PC-3 (cell line): ENCODE data around the gene PKN1. TPM values are rescaled to one million over a fixed set of nuclear protein-coding genes. Genes with fewer than 3 reads are reported as not detected.

ENCODE experiments used
- ATAC-seq: fragments of 200-7000 bp; cut with Tn5 transposase; 2 replicates; pipeline ENCODE4 v1.9.1; 2020; ENCODE audit warnings: mild to moderate bottlenecking, moderate library complexity
- BruUV-seq: library from RNA; stranded (reverse); fragments of 400-500 nt; replicated peaks from 2 replicates; lab custom pipeline; 2021; lab: Mats Ljungman, UMichigan
- CTCF ChIA-PET: fragments of 300-600 bp; sonication (Branson Sonifier 250); formaldehyde crosslinking; loops from one replicate; lab custom pipeline; 2022; ENCODE audit warnings: antibody characterized with exemption; lab: Charles Lee
- POLR2A ChIA-PET: fragments of 300-600 bp; sonication (Branson Sonifier 250); formaldehyde crosslinking; loops from one replicate; lab custom pipeline; 2022; ENCODE audit warnings: antibody characterized with exemption; ENCODE audit not compliant: unreplicated experiment; lab: Charles Lee
- DNase-seq: peaks from one replicate; pipeline ENCODE4 v3.0.0-alpha.2; 2015
- H2AFZ ChIP-seq: fragments of 300-600 bp; sonication (generic); 2 replicates; pipeline ENCODE4 v1.6.0; 2016; ENCODE audit warnings: antibody characterized with exemption, low read length
- H3F3A ChIP-seq: fragments of 300-600 bp; sonication (generic); one replicate; pipeline ENCODE4 v1.6.0; 2017; ENCODE audit warnings: antibody characterized with exemption, low read length, control low read depth, mild to moderate bottlenecking; ENCODE audit not compliant: unreplicated experiment
- H3K27ac ChIP-seq: fragments of 300-600 bp; sonication (generic); 2 replicates; pipeline ENCODE4 v1.5.1; 2016; ENCODE audit warnings: mild to moderate bottlenecking, low read length
- H3K27me3 ChIP-seq: fragments of 300-600 bp; sonication (generic); 2 replicates; pipeline ENCODE4 v1.6.1; 2016; ENCODE audit warnings: low read length, mixed read lengths
- H3K36me3 ChIP-seq: fragments of 300-600 bp; sonication (generic); 2 replicates; pipeline ENCODE4 v1.6.1; 2016; ENCODE audit warnings: low read depth, mixed run types, low read length, mixed read lengths
- H3K4me1 ChIP-seq: fragments of 300-600 bp; sonication (generic); 2 replicates; pipeline ENCODE4 v1.5.1; 2016; ENCODE audit warnings: low read length; ENCODE audit not compliant: insufficient read depth
- H3K4me2 ChIP-seq: fragments of 300-600 bp; sonication (generic); 2 replicates; pipeline ENCODE4 v1.6.0; 2016; ENCODE audit warnings: low read length
- H3K4me3 ChIP-seq: fragments of 300-600 bp; sonication (generic); 2 replicates; pipeline ENCODE4 v1.5.1; 2016; ENCODE audit warnings: mild to moderate bottlenecking, low read length, mixed read lengths
- H3K79me2 ChIP-seq: fragments of 300-600 bp; sonication (generic); 2 replicates; pipeline ENCODE4 v1.6.1; 2017; ENCODE audit warnings: low read length, mixed read lengths
- H3K9ac ChIP-seq: fragments of 300-600 bp; sonication (generic); 2 replicates; pipeline ENCODE4 v1.6.0; 2016; ENCODE audit warnings: mild to moderate bottlenecking, low read length
- H3K9me2 ChIP-seq: fragments of 300-600 bp; sonication (generic); replicated peaks from 2 replicates; pipeline ENCODE4 v1.6.1; 2016; ENCODE audit warnings: mixed run types, low read length, mixed read lengths
- H3K9me3 ChIP-seq: fragments of 300-600 bp; sonication (generic); 2 replicates; pipeline ENCODE4 v1.6.1; 2016; ENCODE audit warnings: low read length, mixed read lengths
- H4K20me1 ChIP-seq: fragments of 300-600 bp; sonication (generic); 2 replicates; pipeline ENCODE4 v1.6.1; 2016; ENCODE audit warnings: low read length, mixed read lengths
- EZH2 ChIP-seq: fragments of 300-600 bp; sonication (generic); IDR thresholded peaks from one replicate; pipeline ENCODE4 v1.6.1; 2017; ENCODE audit warnings: antibody characterized with exemption, mild to moderate bottlenecking, low read length; ENCODE audit not compliant: unreplicated experiment
- EZH2phosphoT487 ChIP-seq: fragments of 300-600 bp; sonication (generic); IDR thresholded peaks from 2 replicates; pipeline ENCODE4 v1.6.1; 2018; ENCODE audit warnings: mild to moderate bottlenecking, antibody characterized with exemption, low read length, borderline replicate concordance
- intact Hi-C: fragments of 100-400 bp; cut with micrococcal nuclease; formaldehyde crosslinking; loops from 2 replicates; pipeline ENCODE4 v1.9.0; 2023
- total RNA-seq: library from RNA; depleted of rRNA; stranded (reverse); fragments of >200 nt; gene quantifications from 2 replicates; pipeline ENCODE4 v1.2.3, GENCODE V29; 2014
- TF ChIP-seq, protein P1 (sequence below): fragments of 300-600 bp; sonication (generic); conservative IDR thresholded peaks from 2 replicates; pipeline ENCODE4 v1.5.1; 2017; ENCODE audit warnings: antibody characterized with exemption, low read depth, mild to moderate bottlenecking, low read length

The PKN1 gene
- total RNA-seq, 1 experiment from 2014 or later, result 186 TPM

GRCh38 chr19:14410091-14411051 is 22.7 kb upstream of the PKN1 start:
- DNase-seq, result no peak
- peaks cover 48% of the 10 kb centered on the region for H4K20me1 ChIP-seq
- POLR2A ChIA-PET, result no interaction called here
- no peaks in the 10 kb centered on the region for H3K9me3 ChIP-seq
- intact Hi-C loops, result no loop called here
- no peak overlapping the region for H3K4me3 ChIP-seq
- no TSS peak for BruUV-seq
- H3K4me1 ChIP-seq, result no peaks in the 10 kb centered on the region
- no peak for ATAC-seq
- TF ChIP-seq, protein P1, sequence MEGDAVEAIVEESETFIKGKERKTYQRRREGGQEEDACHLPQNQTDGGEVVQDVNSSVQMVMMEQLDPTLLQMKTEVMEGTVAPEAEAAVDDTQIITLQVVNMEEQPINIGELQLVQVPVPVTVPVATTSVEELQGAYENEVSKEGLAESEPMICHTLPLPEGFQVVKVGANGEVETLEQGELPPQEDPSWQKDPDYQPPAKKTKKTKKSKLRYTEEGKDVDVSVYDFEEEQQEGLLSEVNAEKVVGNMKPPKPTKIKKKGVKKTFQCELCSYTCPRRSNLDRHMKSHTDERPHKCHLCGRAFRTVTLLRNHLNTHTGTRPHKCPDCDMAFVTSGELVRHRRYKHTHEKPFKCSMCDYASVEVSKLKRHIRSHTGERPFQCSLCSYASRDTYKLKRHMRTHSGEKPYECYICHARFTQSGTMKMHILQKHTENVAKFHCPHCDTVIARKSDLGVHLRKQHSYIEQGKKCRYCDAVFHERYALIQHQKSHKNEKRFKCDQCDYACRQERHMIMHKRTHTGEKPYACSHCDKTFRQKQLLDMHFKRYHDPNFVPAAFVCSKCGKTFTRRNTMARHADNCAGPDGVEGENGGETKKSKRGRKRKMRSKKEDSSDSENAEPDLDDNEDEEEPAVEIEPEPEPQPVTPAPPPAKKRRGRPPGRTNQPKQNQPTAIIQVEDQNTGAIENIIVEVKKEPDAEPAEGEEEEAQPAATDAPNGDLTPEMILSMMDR, result no peak
- TF ChIP-seq EZH2 (no peak), EZH2phosphoT487 (no peak)
- H3K27ac ChIP-seq, result no peak overlapping the region
- peaks cover 45% of the 10 kb centered on the region for H3K79me2 ChIP-seq
- H3F3A ChIP-seq, result peaks cover 22% of the 10 kb centered on the region
- H2AFZ ChIP-seq, result no peak overlapping the region
- no peaks in the 10 kb centered on the region for H3K27me3 ChIP-seq
- no peak overlapping the region for H3K9ac ChIP-seq
- CTCF ChIA-PET, result interaction anchor here (0.6 kb wide), 1 partner anchor 31 kb away, joined by 8 read pairs; no protein-coding TSS in a partner anchor
- H3K36me3 ChIP-seq, result peaks cover 88% of the 10 kb centered on the region
- no peak overlapping the region for H3K4me2 ChIP-seq
- no peaks in the 10 kb centered on the region for H3K9me2 ChIP-seq

DNA sequence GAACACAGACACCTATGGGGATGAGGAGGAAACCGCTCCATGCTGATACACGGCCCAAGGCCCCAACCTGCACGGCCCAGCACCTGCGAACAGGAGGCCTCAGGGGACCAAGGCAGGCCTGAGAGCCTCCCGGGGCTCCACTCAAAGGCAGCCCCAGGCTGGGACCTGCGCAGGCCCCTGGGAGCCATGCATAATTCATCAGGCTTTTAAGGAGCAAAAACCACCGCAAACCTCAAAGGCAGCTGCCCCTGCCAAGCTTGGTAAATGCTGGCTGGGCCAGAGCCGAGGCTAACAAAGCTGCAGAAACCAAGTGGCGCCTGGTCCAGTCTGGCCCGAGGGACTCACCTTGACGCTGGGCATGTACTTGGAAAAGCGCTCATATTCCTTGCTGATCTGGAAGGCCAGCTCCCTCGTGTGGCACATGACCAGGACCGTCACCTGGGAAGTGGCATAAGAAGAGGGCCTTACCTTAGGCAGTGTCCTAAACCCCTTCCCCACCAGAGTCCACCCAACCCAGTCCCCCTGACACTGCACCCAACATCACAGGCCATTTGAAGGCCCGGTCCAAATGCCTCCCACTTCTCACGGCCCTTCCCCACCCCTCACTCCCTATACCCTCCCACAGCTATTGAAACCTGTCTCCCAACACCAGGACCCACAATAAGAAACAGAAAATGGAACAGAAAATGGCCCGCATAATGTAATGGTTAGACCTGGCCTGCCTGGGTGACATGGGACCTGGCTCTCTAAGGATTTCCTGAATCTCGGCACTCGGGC is 21.8 kb upstream of the PKN1 start:
- no peak overlapping the region for H3K4me3 ChIP-seq
- intact Hi-C loops, result no loop called here
- no peaks in the 10 kb centered on the region for H3K9me3 ChIP-seq
- H3K4me2 ChIP-seq, result no peak overlapping the region
- H3K79me2 ChIP-seq, result peaks cover 55% of the 10 kb centered on the region
- H3K36me3 ChIP-seq, result peaks cover 89% of the 10 kb centered on the region
- H3F3A ChIP-seq, result peaks cover 17% of the 10 kb centered on the region
- H4K20me1 ChIP-seq, result peaks cover 58% of the 10 kb centered on the region
- no peaks in the 10 kb centered on the region for H3K27me3 ChIP-seq
- peaks cover 5% of the 10 kb centered on the region for H3K4me1 ChIP-seq
- CTCF ChIA-PET, result no interaction called here
- POLR2A ChIA-PET, result no interaction called here
- DNase-seq, result no peak
- no peak overlapping the region for H3K27ac ChIP-seq
- no peak overlapping the region for H2AFZ ChIP-seq
- no TSS peak for BruUV-seq
- no peak for ATAC-seq
- H3K9ac ChIP-seq, result no peak overlapping the region
- no peaks in the 10 kb centered on the region for H3K9me2 ChIP-seq
- no peak for TF ChIP-seq EZH2phosphoT487

GRCh38 chr19:14411938-14412245 is 21.2 kb upstream of the PKN1 start:
- Histone ChIP-seq H3K4me3 (no peak overlapping the region), H3K9ac (no peak overlapping the region), H3K9me2 (no peaks in the 10 kb centered on the region), H3K9me3 (no peaks in the 10 kb centered on the region), H2AFZ (no peak overlapping the region), H3K79me2 (peaks cover 60% of the 10 kb centered on the region), H3K36me3 (peaks cover 85% of the 10 kb centered on the region), H3K27ac (no peak overlapping the region), H4K20me1 (peaks cover 63% of the 10 kb centered on the region), H3K4me1 (peaks cover 10% of the 10 kb centered on the region), H3F3A (peaks cover 12% of the 10 kb centered on the region), H3K27me3 (no peaks in the 10 kb centered on the region), H3K4me2 (no peak overlapping the region)
- intact Hi-C loops, result no loop called here
- DNase-seq, result no peak
- CTCF ChIA-PET, result no interaction called here
- ATAC-seq, result no peak
- POLR2A ChIA-PET, result no interaction called here
- TF ChIP-seq, protein P1, result no peak
- TF ChIP-seq EZH2 (no peak), EZH2phosphoT487 (no peak)
- BruUV-seq, result no TSS peak
